GM19351 (cell line): ENCODE results near the gene GPC6.

Source experiments
- ATAC-seq: cut with Tn5 transposase; IDR thresholded peaks from one replicate; pipeline ENCODE4 v1.9.1; 2021; ENCODE audit warnings: mild to moderate bottlenecking, moderate library complexity; ENCODE audit not compliant: unreplicated experiment

Gene GPC6

DNA sequence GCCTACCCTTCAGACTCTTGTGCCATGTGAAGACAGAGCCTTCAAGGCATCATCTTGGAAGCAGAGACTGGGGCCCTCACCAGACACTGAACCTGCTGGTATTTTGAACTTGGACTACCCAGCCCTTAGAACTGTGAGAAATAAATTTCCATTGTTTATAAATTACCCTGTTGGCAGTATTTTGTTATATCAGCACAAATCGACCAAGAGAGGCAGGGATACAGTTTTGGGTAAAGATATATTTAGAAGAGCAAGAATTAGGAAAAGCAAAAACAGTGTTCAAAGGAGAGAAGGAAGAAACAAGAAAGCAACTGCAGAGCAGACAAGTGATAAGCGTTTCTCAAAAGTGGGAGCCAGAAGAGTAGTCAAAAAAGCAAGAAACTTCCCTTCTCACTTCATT lies 652.1 kb downstream of the GPC6 start:
- no peak for ATAC-seq

DNA sequence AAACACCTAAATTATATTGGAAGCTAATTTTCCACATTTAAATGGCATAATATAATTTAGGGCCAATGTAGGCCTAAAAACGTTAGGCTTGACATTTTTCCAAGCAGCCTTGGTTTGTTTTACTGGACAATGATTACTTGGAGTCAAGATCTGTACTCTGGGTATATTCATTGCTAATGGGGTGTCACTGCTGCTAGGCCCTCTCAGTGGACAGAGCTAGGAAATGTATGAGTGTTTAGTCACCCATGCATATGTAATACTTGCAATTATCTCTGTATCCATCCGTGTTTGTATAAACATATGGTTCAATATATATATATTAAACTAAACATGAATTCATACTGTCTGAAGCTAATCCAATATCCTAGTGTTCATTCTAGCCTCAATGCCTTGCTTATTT lies 654.8 kb downstream of the GPC6 start:
- no peak for ATAC-seq

DNA sequence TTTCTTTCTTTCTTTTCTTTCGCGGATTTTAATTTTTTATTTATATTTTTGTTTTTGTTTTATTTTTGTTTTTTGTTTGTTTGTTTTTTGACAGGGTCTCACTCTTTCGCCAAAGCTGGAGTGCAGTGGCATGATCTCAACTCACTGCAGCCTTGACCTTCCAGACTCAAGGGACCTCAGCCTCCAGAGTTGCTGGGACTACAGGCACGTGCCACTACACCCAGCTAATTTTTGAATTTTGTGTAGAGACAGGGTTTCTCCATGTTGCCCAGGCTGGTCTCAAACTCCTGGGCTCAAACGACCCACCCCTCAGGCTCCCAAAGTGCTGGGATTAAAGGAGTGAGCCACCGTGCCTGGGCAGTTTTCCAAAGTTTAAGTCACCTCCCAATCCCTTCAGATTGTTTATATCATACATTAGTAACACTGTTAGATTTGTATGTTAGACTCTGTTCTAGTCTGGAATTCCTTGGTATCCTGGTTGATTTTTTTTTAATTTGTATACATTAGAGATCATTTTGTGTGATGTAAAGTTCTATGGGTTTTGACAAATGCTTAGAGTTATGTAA lies 655.6 kb downstream of the GPC6 start:
- ATAC-seq = no peak

DNA sequence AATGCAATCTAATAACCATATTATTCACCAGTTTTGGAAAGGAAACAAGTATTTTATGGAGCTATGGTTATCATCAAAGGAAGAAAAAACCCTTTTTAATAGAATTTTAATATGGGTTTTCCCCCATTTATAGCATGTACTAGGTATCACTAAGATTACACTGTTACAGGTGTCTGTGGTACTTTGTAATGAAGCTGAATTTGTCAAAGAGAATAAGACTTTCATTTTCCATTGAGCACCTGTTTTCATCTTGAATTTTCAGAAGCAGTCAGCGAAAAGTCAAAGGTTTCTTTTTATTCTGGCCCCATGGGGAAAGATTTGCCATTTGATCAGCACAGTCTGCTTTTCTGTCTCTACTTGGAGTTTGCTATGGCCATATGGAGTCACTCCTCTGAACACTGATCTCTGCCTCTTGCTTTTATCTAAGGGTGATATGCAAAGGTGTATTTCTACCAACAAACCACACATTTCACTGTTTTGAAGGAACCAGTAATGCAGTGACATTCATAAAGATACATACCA lies 662.9 kb downstream of the GPC6 start:
- no peak for ATAC-seq

DNA sequence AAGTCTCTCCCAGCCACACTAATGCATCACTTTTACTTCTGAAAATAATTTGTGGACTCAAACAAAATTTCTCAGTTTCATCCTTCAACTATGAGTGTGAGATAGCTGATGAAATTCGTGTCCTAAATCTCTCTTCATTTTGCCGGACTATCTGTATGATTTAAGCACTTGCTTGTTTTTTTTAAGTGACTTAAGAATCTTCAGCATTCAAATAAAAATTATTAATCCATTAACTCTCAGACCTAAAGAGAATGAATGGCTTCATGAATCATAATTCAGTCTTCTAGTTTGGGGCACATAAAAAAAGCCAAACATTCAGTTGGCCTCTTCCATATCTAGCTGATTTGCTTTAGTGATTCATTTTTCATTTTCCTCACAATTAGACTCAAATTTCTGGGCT lies 673.4 kb downstream of the GPC6 start:
- ATAC-seq = no peak

DNA sequence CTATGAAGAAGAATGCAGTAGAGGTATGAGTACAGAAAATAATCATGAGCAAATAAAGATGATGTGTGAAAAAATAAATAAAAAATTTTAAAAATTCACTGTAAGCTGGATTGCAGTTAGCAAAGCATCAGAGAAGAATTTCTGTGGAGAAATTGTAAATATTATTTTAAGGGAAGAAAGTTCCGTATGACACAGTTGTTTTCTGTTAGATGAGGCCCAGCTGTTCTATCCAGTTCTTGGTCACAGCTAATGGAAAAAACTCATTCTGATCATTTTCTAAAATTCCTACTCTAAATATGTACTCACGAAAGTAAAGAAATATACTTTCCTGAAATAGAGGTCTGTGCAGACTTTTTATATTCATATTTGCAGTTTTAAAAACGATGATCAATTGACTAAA lies 674.1 kb downstream of the GPC6 start:
- ATAC-seq = no peak

DNA sequence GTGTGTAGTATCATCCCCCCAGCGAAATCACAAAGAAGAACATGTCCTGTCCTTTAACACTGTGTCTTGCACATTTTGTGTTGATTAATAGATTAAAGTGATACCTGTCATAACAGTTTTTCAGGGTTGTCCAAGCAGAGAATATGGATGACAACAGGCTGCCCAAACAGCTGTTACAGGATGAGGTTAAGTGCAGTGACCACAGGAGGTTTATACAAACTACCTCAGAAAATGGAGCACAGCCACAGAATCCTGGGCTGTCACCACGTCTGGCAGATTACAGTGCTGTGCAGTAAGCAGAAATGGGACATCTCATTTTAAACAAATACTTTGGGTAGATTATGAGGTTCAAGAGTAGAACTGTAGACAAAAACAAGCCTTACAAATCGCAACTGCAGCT lies 677.3 kb downstream of the GPC6 start:
- no peak for ATAC-seq

DNA sequence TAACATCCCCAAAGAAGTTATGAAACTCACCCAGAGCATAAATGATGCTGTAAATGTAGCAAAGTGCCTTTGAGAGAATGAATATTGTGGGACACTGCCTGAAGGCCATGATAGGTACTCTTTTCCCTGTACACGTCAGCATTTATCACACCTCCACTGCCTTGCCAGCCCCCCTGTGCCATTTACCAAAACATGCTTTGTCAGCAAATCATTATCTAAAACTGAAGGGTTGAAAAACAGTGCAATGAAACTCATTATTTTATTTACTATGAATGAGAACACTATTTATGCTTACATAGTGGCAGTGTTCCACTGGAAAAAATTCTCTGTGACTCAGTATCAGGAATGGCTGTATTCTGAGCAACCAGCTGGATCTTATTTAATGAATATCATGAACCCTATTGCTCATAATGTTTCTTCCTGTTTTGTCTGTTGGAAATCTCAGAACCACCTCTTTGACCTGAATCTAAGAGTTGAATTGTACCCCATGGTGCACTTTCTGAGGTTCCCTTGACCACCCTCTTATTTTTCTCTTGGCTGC lies 688.7 kb downstream of the GPC6 start:
- ATAC-seq = no peak

DNA sequence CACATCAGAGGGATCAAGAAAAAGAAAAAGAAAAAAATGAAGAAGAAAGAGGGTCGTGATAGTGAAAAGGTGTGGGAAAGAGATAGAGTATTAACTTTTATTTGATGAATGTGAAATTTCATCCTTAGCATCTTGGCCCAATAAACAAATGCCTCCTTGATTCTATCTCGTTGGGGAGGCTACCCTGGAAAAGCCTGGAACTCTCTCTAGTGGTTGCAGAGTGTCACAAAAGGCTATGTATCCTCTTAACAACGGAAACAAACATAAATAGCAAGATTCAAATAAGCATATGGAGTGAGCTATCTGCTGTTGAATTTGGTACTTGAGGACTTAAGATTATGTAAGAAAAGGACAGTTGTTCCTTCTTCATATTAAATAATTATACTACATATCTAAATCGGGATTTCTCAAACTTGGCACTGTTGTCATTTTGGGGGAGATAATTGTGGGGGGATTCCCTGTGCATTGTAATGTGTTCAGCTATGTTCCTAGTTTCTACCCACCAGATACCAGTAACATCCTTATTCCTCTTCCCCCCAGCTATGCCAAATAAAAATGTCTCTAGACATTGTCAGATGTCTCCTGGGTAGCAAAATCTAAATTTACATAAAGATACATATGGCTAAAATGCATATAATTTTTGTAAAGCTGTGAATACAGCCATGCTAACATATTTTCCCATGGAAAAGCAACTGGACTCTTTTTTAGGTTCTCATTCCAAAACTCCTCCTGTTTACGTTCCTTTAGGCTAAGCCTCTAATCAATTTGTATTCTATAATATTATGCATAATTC lies 695.7 kb downstream of the GPC6 start:
- ATAC-seq = no peak

DNA sequence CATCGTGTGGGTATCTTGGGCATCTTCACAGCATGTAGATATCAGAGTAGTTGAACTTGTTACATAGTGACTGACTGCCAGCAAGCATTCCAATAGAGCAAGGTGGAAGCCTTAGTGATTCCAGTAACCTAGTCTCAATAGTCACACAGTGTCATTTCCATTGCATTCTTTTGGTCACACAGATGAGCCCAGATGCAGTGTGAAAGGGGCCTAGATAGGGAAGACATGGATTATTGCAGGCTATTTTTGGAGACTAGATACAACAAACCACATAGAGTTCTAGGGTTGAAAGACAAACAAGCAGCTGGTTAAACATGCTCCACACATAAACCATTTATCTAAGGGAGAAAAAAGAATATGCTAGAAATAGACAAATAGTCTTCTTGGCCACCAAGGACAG lies 699.4 kb downstream of the GPC6 start:
- ATAC-seq = no peak

DNA sequence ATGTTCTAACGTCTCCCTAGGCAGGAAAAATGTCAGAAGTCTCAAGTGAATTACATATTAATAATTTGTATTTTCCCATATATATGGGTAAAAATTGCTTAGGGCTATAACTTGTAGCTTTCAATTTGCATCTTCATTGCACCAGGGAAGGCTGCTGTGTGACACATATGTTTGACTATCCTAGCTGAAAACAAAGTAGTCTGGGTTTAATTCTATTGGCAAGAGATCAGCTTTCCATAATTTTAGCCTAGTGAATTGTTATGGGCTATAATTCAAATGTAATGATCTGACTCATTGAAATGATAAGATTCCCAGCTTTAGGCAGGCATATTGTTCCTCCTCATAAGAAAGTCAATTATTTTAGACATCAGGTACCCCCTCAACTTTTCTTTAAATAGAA lies 699.8 kb downstream of the GPC6 start:
- ATAC-seq = no peak

DNA sequence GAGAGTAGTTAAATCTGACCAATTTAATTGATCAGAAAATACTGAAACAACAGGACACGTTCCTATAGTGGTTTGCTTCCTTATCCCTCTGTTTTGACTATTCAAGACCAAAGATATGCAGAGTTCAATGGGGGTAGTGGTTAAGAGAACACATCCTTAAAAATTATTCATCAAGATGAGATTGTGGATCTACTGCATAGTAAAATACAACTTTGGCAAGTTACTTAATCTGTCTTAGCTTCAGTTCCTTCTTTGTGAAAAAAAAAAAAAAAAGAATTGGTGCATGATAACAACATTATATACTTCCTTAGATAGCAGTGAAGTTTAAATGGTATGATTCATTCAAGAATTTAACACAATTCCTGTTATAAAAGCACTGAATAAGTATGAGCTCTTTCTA lies 700.8 kb downstream of the GPC6 start:
- ATAC-seq = no peak

DNA sequence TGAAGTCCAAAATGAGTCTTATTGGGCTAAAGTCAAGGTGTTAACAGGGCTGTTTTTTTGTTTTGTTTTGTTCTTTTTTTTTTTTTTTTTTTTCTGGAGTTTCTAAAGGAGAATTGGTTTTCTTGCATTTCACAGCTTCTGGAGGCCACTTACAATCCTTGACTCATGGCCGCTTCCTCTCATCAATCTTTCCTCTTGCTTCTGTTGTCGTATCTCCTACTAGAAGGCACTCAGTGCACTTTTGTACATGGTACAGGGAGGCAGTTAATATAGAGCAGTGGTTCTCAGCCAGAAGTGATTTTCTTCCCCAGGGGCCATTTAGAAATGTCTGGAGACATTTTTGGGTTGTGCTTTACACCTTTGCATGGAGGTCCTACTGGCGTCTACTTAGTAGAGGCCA lies 706.3 kb downstream of the GPC6 start:
- no peak for ATAC-seq

DNA sequence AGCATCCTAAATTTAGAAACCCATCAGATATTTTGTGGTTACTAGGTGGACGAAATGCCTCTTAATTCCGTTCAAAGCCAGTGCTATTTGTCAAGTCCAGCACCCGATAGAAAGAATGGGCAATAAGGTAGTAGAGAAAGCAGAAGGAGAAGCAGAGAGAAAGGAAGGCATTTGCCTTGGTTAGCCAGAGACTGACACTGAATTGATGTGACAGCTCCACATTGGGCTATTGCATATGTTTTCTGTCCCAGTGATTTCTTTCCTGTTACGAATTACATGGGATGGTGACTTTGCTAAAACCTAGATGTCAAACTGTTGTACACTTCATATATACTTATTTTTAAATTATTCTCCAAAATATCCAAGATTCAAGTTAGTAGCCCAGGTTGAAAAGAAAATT lies 710.3 kb downstream of the GPC6 start:
- no peak for ATAC-seq

DNA sequence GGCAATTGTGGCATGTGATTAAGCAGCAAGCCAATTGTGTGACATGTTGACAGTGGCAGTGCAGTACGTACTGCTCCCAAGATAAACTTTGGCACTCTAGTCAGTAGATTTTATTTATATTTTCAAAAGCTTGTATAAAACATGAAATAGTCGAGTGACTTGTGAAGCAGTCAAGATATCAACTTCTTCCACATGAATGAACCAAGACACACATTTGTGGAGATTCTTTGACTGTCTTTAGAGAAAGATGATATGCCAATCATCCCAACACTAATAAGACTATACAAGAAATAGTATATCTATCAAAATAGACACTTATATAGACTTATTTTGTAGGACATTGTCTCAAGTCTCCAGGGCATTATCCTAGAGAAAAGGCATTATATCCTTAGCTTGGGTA lies 714.8 kb downstream of the GPC6 start:
- no peak for ATAC-seq

DNA sequence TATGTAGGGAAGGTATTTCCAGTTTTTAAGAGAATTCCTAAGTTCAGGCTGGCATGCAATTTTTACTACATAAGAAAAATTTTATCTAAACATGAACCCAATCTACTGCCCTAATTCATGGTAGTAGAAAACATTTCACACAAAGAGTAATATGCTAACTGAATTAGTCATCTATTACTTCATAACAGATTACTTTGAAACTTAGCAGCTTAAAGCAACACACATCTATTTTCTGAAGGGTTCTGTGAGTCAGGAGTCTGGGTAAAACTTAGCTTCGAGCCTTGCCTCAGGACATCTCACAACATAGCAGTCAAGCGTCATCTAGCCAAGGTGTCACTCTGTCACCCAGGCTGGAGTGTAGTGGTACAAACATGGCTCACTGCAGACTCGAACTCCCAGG lies 715.4 kb downstream of the GPC6 start:
- no peak for ATAC-seq

DNA sequence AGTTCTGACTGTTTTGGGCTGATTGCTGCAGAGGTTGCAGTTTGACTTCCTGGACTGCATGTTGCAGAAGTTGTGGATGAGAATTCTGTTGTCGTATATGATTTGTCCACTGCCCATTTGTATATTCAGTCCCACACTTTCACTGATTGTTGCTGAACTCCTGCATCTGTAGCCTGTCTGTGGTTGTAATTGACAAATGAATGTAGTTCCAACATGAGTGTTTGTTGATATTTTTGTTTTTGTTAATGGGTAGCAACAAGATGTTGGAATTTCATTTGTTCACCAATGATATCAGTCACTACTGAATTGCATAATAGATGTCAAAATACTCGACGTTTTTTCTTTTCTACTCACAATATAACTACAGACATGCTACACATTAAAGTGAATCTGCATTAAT lies 719.0 kb downstream of the GPC6 start:
- no peak for ATAC-seq

DNA sequence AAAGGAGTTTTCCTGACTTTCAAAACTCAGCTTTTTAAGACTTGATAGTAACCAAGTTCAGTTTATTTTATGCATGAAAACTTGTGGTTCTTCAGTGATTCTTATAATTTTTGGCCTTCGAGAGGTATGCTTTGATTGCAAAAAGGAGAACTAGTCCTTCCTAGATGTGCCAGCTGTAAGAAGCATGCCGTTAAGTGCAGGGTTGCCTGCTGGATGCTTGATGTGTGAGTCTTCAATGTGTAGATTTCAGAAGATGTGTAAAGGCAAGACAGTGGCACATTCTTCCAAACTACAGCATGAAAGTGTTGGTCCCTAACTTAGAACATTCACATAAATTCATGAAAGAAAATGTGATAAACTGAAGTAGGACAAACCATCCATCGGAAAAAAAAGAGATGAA lies 720.4 kb downstream of the GPC6 start:
- ATAC-seq = no peak

DNA sequence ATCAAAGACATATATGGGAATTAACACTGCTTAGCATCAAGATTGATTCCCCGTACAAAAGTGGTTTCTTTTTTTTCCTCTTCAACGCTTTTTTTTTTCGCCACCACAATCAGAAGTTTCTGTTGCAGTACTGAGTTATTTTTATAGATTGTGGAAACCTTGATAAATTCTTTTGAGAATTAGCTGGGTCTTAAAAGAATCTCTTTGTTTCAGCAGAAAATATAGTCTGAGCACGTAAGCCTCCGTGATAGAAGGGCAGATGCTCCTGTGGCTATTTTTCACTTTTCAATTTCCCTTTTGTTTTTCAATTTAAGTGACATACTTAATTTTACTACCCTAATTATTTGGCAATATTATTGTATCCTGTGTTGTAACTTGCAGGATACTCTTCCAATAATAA lies 721.0 kb downstream of the GPC6 start:
- no peak for ATAC-seq

DNA sequence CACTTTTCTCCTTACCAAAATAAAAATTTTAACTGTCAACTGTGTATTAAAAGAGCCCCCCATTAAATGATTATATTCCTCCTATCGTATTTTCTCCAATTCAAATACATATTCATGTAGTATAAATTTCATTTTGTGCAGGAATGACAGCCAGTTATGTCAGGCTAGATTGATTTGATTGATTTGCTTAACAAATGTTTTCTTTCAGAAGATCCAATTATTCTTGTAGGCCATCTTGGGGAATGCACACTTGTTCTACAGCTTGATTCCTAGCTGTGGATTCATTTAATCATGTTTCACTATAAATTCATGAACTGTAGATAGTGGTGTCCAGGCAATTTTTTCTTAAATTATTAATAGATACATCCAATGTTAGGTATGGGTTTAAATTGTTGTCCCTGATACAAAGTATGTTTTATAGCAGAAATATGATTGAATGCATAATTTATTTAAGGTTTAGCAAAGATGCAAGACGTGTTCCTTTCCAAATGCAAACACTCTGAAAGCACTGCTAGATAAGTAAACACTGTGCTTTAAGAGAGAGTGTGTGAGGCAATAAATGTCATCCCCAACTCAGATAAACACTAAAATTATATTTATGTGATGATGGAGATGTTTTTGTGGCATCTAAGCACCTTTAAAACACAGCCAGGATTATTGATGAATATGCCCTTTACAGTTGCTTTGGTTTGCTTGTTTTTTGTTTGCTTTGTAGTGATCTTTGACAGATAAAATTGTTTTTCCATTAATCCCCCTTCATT lies 721.7 kb downstream of the GPC6 start:
- ATAC-seq = no peak

DNA sequence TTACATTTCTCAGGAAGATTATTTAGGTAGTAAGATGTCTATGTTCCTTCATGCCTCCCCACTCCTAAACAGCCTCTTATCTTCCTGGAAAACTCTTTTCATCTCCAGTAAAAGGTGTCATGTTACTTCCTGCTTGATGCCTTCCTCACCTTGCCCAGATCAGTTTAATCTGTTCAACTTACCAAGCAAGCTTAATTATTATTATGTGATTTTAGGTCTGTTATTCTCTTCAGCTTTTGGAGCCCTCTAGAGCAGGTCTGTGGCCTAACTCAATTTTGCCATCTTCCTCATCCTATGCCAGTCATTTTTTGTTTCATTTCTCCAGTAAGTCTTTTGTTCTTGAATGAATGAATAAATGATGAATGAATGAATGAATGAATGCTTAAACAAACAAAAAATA lies 724.5 kb downstream of the GPC6 start:
- no peak for ATAC-seq

DNA sequence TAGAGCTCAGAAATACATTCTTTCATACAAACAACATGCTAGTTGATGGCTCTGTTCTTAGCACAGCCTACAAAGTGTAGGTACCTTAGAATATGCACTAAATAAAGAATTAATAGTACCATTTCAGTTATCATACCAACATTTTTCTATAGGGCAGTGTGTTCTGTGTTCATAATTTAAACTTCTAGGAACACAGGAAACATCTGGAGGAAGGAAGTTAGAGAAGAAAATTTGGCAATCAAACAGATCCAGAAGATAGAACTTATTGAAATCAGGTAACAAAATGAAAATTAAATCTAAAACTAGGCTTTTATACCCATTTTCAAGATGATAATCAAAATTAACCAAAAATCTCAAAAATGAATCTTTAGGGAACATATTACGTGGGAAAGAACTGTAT lies 725.3 kb downstream of the GPC6 start:
- no peak for ATAC-seq
